Heart left ventricle (tissue), 16 donors: ENCODE results near the gene CFAP43. TPM values are rescaled to one million over a fixed set of nuclear protein-coding genes. Genes with fewer than 3 reads are reported as not detected.
A peak's percentile ranks its signal among the peaks of the same experiment; 100 is the strongest.

Experiments used
- ATAC-seq, 4 donors: fragments of 200-7000 bp; cut with Tn5 transposase; one replicate each; pipeline ENCODE4 v1.9.1; 2020 to 2022; ENCODE audit warnings: moderate library complexity in 4 of 4, mild to moderate bottlenecking in 3 of 4, moderate number of reproducible peaks in 1 of 4
- DNase-seq, 5 donors: peaks; one replicate each; pipeline ENCODE4 v3.0.0-alpha.2; 2020
- H3K27ac ChIP-seq, 12 donors: fragments of 200-600 bp; sonication (generic) in 4 of 12; one replicate each; pipeline versions ENCODE4 v1.5.0 to v1.8.0; 2016 to 2022; ENCODE audit warnings: mild to moderate bottlenecking in 2 of 12
- H3K27me3 ChIP-seq, 9 donors: fragments of 200-600 bp; sonication (generic) in 2 of 9; one replicate each; pipeline versions ENCODE4 v1.5.1 to v1.8.0; 2016 to 2022; ENCODE audit warnings: mild to moderate bottlenecking in 3 of 9
- H3K36me3 ChIP-seq, 9 donors: fragments of 200-600 bp; sonication (generic) in 2 of 9; one replicate each; pipeline versions ENCODE4 v1.5.0 to v1.8.0; 2018 to 2022; ENCODE audit warnings: mild to moderate bottlenecking in 2 of 9
- H3K4me1 ChIP-seq, 12 donors: fragments of 200-600 bp; sonication (generic) in 4 of 12; one replicate each; pipeline versions ENCODE4 v1.5.0 to v1.8.0; 2016 to 2022; ENCODE audit warnings: mild to moderate bottlenecking in 3 of 12
- H3K4me3 ChIP-seq, 12 donors: fragments of 200-600 bp; sonication (generic) in 4 of 12; one replicate each; pipeline versions ENCODE4 v1.5.0 to v1.8.0; 2017 to 2022; ENCODE audit warnings: mild to moderate bottlenecking in 9 of 12, moderate library complexity in 4 of 12
- H3K9me3 ChIP-seq, 12 donors: fragments of 200-600 bp; sonication (generic) in 4 of 12; one replicate each; pipeline versions ENCODE4 v1.5.0 to v1.8.0; 2016 to 2022; ENCODE audit warnings: mild to moderate bottlenecking in 1 of 12
- CTCF ChIP-seq, 12 donors: fragments of 200-600 bp; sonication (generic) in 4 of 12; IDR thresholded peaks; one replicate each; pipeline versions ENCODE4 v1.5.0 to v1.8.0; 2018 to 2022; ENCODE audit warnings: antibody characterized with exemption in 12 of 12, mild to moderate bottlenecking in 5 of 12
- POLR2A ChIP-seq, 2 donors: fragments of 450-650 bp; IDR thresholded peaks; one replicate each; pipeline ENCODE4 v1.6.1; 2017; ENCODE audit warnings: antibody characterized with exemption in 2 of 2, mild to moderate bottlenecking in 2 of 2, moderate library complexity in 2 of 2
- WGBS, 4 donors: extraction: QIAGEN DNeasy Blood & Tissue Kit in 2 of 4; methylation state at CpG; one replicate each; pipeline versions ENCODE4 v1.1.5 to v1.1.7; 2013 to 2018; 5-methylcytosine and 5-hydroxymethylcytosine counted together
- intact Hi-C, 10 donors: fragments of 100-400 bp; cut with DNase I; formaldehyde crosslinking; loops; one replicate each; pipeline versions ENCODE4 v1.11.1 to v1.14.2; 2022
- polyA plus RNA-seq, 2 donors: library from polyadenylated mRNA; stranded (reverse); fragments of 200-250 nt; gene quantifications; one replicate each; pipeline ENCODE4 v1.2.3, GENCODE V29; 2013
- total RNA-seq, 9 donors: library from RNA; depleted of rRNA in 2 of 9; stranded (reverse); fragments of >200 nt in 2 of 9; fragmentation: NEBNext Ultra II Directional in 3 of 9; extraction: Animal tissue kit (Norgen Biotek cat#: 25700) in 3 of 9; gene quantifications; one replicate each; pipeline versions ENCODE4 v1.1.0 to v1.2.4, GENCODE V29; 2016 to 2023
- donor health status: ischemic (EF 13 %, LVEDD 7.1; RV severe dilation, severe dysfunction).
- donor health status: healthy with polysubstance abuse.
- donor health status: DM: no; HTN: yes; CAD: no.
- donor health status: DM: no; HTN: no; CAD: no.
- donor health status: ischemic (EF 25% LVEDD 6.9; RV normal size, moderate dysfunction).
- donor health status: ischemic (EF 25% LVEDD 5.7; RV mildly dilated, moderate dysfunction).
- donor health status: healthy.
- donor health status: DM: yes; HTN: yes; CAD: no.
- donor health status: ischemic (EF 35%, LVEDD 5.7; RV mildly dilated, moderate dysfunction).
- donor health status: nonischemic (EF 11% LVEDD 7.7; RV severe dilation, severe dysfunction).
- donor health status: DM: yes; HTN: yes; CAD: no.
- donor health status: PGD.
- donor health status: ischemic (EF 29% LVEDD 5.4; RV normal size, mild dysfunction).
- donor health status: nonischemic (EF 23%, LVEDD 6.1; RV moderate dilation, normal function).

CFAP43 gene
- total and polyA plus RNA-seq, 11 donors = 0.11 to 0.84 (median 0.19) TPM; not detected in 6

- Histone ChIP-seq H3K9me3 (peaks cover 0 to 9% (median 0%) of the 10 kb centered on the region in 12 donors), H3K4me3 (no peak overlapping the region), H3K36me3 (no peaks in the 10 kb centered on the region), H3K27me3 (peaks cover 0 to 7% (median 0%) of the 10 kb centered on the region in 9 donors), H3K4me1 (peaks cover 0 to 11% (median 5%) of the 10 kb centered on the region in 12 donors), H3K27ac (no peak overlapping the region)
- TF ChIP-seq POLR2A (IDR thresholded peaks at IDR 0.05) (no peak), CTCF (IDR thresholded peaks at IDR 0.05) (no peak)
- 70 to 84% (median 82%) methylated on average over 3 of the region's 3 CpGs for WGBS, 4 donors
- intact Hi-C loops = loop anchor here in 1 of 10 donors (2.0 kb wide), 1 partner anchor 33 kb away; the partner anchor contains the start of gene GSTO2
- DNase-seq (no peak), ATAC-seq (no peak)
These were observed 3.6 kb upstream of the CFAP43 start for GRCh38 chr10:104235801-104236200.

DNA sequence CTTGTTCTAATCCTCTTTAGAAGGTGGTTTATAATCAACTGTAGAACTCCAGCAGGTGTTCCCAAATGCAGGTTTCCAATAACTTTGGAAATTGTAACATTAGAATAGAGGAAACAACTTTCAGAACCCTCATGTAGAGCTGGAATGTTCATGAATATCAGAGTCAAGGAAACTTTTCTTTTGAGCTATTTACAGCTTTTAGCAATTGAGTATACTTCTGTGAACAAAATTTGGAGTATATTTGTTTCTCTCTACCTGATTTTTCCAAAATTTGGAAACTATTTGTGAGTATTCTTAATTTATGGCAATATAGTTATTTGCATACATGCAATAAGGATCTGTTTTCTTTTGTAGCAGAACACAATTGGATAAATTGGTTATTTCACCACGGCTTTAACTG is 2.8 kb upstream of the CFAP43 start:
- peaks cover 0 to 7% (median 0%) of the 10 kb centered on the region in 9 donors for H3K27me3 ChIP-seq
- no peak overlapping the region for H3K27ac ChIP-seq
- no peak for TF ChIP-seq CTCF (IDR thresholded peaks at IDR 0.05)
- DNase-seq = no peak
- no peak for ATAC-seq
- intact Hi-C loops = loop anchor here in 1 of 10 donors (5.0 kb wide), 1 partner anchor 113 kb away; the partner anchor contains the start of gene SFR1
- 74 to 82% (median 81%) methylated on average over 1 of the region's 1 CpG for WGBS, 4 donors
- peaks cover 0 to 11% (median 5%) of the 10 kb centered on the region in 12 donors for H3K4me1 ChIP-seq
- no peak overlapping the region for H3K4me3 ChIP-seq
- peaks cover 0 to 9% (median 0%) of the 10 kb centered on the region in 12 donors for H3K9me3 ChIP-seq
- H3K36me3 ChIP-seq = no peaks in the 10 kb centered on the region

- WGBS, 4 donors = 68 to 89% (median 86%) methylated on average over 1 of the region's 1 CpG
- no peak for ATAC-seq
- no peak overlapping the region for H3K4me3 ChIP-seq
- TF ChIP-seq CTCF (IDR thresholded peaks at IDR 0.05) (no peak), POLR2A (IDR thresholded peaks at IDR 0.05) (no peak)
- no peak overlapping the region for H3K27ac ChIP-seq
- H3K27me3 ChIP-seq = peaks cover 0 to 7% (median 0%) of the 10 kb centered on the region in 9 donors
- peaks cover 0 to 9% (median 0%) of the 10 kb centered on the region in 12 donors for H3K9me3 ChIP-seq
- H3K36me3 ChIP-seq = no peaks in the 10 kb centered on the region
- intact Hi-C loops = loop anchor here in 3 of 10 donors (1.0 to 5.0 kb wide), 3 partner anchors 19 to 112 kb away; partner anchors contain the start of genes GSTO1 (in 1 of the 3) and SFR1 (in 1 of the 3)
- DNase-seq = no peak
- peaks cover 0 to 11% (median 5%) of the 10 kb centered on the region in 12 donors for H3K4me1 ChIP-seq
These were observed 1.7 kb upstream of the CFAP43 start for GRCh38 chr10:104233817-104234216.

DNA sequence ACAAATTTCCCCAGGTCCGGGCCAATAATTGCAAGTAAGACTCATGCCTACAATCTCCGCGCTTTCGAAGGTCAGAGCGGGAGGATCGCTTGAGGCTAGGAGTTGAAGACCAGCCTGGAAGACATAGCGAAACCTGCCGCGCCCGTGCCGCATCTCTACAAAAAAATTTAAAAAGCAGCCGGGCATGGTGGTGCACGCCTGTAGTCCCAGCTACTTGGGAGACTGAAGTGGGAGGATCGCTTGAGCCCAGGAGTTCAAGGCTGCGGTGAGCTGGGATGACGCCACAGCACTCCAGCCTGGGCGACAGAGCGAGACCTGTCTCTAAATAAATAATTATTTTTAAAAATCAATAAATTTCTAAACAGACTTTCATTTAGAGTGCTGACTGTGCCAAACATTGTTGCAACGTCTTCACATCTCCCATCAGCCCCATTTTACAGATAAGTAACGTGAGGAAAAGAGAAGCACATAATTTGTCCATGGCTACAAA is 494 bp upstream of the CFAP43 start:
- Histone ChIP-seq H3K27ac (no peak overlapping the region), H3K4me1 (peaks cover 0 to 11% (median 5%) of the 10 kb centered on the region in 12 donors), H3K4me3 (peak overlapping the region; percentile 61 to 93 (median 84)), H3K27me3 (peaks cover 0 to 7% (median 0%) of the 10 kb centered on the region in 9 donors), H3K36me3 (no peaks in the 10 kb centered on the region), H3K9me3 (peaks cover 0 to 9% (median 0%) of the 10 kb centered on the region in 12 donors)
- DNase-seq = peak in 1 of 5 donors; percentile 25
- WGBS, 4 donors = 15 to 18% (median 16%) methylated on average over 20 of the region's 20 CpGs
- ATAC-seq = peak; percentile 7 to 40 (median 21)
- TF ChIP-seq CTCF (IDR thresholded peaks at IDR 0.05) (no peak), POLR2A (IDR thresholded peaks at IDR 0.05) (no peak)
- intact Hi-C loops = loop anchor here in 4 of 10 donors (1.0 to 5.0 kb wide), 4 partner anchors 21 to 110 kb away; partner anchors contain the start of genes GSTO1 (in 2 of the 4) and SFR1 (in 1 of the 4)
